Caki2 (cell line): ENCODE results near the gene RPS16. TPM values are rescaled to one million over a fixed set of nuclear protein-coding genes. Genes with fewer than 3 reads are reported as not detected.

Experiments used
- DNase-seq: peaks from one replicate; pipeline ENCODE4 v3.0.0-alpha.2; 2015; ENCODE audit warnings: low read depth
- in situ Hi-C: cut with HindIII; loops from 2 replicates; pipeline ENCODE4 v1.10.0; 2016; ENCODE audit warnings: low sequenced_read_pairs, low pct_unique_long_range_greater_than_20kb, mixed read lengths
- total RNA-seq: library from RNA; depleted of rRNA; stranded (reverse); fragments of >200 nt; shearing (Covaris generic); gene quantifications from 2 replicates; pipeline ENCODE4 v1.2.3, GENCODE V29; 2014; ENCODE audit warnings: low replicate concordance

The RPS16 gene
- total RNA-seq, 1 experiment from 2014 or later: 151 TPM

DNA sequence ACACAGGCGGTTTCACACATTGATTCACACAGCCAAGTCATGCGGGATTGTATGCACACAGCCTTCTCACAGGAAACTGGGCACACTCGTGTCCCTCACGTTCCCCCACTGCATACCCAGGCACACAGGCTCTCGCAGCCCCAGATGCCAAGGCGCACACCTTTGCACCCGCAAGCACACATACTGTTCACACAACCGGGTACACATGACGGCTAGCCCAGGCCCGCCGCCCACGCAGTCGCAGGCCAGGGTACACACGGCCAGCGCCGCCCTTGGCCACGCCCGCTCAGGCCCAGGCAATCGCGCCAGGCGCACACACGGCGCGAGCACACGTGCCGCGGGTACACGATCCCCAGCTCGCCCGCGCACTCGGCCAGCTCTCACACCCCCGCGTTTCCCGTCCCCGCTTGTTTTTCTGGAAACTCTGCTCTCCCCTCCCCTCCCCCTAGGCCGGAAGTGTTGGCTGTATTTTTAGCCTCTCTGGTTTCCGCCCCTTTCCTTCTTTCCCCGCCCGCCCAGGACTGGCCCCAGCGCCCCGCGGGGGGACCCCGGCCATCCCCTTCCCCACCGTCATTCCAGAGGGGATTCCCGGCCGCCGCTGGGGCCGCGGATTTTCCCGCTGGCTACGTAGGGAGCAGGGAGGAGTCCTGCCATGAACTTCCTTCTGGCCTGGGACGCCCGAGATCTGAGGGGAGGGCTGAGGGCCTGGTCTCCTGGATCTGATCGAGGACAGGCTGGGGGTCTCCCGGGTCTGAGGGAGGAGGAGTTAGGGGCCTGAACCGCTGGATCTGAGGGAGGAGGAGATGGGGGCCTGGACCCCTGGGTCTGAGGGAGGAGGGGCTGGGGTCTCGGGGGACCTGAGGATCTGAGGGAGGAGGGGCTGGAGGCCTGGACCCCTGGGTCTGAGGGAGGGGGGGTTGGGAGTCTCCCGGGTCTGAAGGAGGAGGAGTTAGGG is 33.1 kb downstream of the RPS16 start:
- peak; percentile 82 for DNase-seq

DNA sequence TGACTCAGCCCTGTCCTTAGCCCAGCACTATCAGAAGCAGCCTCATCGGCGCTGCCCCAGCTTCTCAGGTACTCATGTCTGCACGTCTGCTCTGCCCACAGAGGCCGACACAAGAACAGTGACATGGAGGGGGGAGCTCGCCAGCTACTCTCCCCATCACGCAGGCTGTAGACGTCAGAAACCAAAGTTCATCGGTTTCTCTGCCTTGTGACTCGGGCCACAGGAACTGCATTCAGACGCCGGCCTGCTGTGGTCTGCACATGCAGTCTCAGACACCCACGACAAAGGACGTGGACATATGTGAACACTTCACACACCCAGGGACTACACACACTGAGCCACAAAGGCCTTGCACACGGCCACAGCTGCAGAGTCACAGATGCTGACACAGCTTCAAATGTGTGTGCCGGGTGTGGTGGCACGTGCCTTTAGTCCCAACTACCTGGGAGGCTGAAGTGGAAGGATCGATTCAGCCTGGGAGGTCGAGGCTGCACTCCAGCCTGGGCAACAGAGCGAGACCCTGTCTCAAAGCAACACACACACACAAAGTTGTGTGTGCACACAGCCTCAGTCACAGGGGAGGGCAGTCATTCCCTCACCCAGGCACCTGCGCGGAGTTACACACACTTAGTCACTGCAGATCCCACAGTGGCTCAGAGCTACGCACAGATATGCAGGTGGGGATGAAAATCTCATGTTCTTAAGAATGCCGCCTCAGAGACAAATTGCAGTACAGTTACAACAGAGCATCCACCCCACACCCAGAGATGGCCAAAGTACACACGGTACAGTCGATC is 34.0 kb downstream of the RPS16 start:
- in situ Hi-C loops: no loop called here
- peak; percentile 82 for DNase-seq

More for the DNA sequence above, 33.1 kb downstream of the RPS16 start:
- in situ Hi-C loops: no loop called here

DNA sequence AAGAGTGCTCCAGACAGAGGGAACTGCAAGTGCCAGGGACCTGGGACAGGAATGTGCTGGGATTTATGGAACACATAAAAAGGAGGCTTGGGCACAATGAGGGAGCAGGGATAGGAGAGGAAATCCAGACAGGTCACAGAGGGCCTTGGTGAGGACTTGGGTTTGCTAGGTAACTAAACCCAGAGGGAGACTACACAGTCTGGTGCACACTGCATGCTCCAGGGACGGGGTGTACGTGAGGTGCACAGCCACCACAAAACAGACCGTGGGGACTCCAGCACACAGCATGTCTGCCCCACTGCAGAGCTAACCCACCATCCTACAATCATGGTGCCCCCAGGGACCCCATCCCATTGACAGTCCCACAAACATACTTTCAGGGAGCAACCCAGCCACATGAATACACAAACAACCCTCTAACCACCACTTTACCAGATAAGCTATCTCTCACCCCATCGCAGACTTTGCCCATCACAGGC is 34.6 kb downstream of the RPS16 start:
- DNase-seq: no peak
- in situ Hi-C loops: no loop called here

DNA sequence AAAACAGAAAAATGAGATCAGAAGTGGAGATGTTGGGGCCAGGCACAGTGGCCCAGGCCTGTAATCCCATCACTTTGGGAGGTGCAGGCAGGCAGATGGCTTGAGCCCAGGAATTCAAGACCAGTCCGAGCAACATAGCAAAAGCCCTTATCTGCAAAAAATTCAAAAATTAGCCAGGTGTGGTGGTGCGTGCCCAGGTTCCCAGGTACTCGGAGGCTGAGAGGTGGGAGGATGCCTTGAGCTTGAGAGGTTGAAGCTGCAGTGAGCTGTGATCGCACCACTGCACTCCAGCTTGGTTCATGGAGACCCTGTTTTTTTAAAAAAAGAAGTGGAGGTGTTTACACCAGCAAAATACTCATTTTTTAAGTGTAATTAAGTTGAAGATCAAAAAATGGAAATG is 35.7 kb downstream of the RPS16 start:
- DNase-seq: no peak
- in situ Hi-C loops: no loop called here

DNA sequence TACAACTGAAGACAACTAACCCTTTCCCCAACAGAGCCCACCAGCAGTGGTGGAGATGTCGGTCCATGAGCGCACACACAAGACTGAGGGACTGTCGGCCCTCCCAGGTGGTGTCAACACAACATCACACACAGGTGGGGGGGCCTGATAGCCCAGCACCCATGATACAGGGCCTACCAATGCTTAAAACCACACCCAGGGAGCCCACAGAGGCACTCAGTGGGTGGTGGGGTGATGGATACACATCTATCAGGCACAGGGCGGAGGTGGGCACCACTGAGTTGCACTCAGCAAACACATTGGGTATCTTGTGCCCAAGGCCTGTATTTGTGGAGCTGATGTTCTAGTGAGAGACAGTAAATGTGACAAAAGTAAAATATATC is 36.1 kb downstream of the RPS16 start:
- DNase-seq: no peak
- in situ Hi-C loops: no loop called here

DNA sequence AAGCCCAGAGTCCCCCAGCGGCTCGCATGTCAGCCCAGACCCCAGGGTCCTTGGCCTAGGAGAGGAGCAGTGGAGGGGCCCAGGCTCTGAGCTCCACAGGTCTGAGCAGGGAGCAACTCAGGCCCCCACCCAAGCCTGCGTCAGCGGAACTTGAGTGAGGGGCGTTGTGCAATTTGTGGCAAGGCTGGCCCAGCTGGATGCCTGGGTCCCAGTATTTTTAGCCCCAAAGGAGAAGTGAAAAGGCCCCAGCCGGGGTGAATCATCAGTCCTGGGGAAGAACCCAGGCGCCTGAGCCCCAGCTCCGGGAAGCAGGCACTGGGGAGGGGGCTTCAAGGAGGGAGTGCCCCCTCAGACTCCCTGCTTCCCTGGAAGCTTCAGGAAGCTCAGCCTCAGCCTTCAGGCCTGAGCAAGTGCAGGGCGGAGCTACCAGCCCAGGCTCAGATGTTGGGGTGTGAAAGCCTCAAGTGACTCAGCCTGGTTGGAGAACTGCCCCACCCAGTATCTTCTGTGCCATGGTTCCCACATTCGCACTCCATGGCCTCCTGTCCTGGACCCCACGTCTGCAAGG is 37.4 kb downstream of the RPS16 start:
- in situ Hi-C loops: no loop called here
- DNase-seq: no peak

DNA sequence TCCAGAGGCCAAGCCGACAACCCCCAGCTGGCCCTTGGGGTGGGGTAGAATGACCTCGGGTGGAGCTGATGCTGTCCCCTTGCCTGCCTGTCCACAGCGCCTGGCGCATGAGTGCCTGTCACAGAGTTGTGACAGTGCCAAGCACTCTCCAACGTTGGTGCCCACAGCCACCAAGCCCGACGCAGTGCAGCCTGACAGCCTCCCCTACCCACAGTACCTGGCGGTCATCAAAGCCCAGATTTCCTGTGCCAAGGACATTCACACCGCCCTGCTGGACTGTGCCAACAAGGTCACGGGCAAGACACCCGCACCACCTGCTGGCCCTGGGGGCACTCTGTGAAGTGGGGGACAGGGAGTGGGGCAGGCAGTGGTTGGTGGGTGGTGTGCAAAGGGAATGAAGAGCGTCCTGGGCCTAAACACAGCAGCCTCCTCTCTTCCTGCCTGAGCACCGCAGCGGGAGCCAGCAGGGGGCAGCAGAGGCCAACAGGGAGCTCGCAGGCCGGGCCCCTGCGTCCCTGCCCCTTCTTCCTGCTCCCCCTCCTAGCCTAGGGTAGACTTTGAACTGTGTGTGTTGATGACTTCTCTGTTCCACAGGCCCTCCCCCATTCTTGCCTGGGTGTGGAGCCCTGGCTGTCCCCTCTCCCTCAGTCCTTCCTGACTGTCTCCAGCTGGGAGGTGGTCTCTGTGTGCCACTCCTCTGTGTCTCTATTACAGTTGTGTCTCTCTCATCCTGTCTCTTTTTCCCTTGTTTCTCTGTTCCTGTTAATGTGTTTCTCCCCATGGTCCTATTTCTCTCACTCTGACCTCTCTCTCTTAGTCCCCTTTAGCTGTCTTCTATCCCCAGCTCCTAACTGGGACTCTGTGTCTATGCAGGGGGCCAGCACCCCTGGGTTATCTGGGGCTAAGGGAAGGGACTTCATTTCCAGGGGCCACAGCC is 38.1 kb downstream of the RPS16 start:
- in situ Hi-C loops: no loop called here
- peak; percentile 86 for DNase-seq

DNA sequence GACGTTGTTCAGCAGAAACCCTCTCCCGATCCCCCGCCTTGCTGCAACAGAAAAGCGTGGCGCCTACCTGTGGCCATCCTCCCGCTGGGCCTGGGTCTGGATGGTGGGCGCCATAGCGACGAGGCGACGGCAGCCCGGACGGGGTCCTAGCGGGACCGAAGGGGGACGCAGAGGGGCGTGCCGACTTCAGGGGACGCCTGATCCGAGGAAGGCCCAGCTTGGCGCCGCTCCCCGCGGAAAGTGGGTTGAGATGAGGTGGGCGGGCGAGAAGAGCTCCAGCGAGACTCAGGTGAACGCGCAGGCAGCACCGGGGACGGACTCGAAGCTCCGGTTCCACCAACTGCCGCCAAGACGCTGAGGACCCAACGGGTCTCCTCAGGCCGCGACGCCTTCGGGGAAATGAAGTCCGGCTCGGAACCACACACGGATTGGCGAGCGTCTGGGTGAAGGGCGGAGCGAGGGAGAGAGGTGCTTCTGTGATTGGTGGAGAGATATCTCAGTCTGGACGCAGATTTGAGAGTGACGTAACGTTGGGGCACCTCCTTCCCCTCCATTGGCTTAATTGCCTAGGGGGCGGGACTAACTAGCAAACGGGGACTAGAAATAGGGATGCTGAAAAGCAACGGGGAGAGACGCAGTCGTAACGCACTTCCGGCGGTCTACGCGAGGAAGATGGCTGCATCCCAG is 44.9 kb downstream of the RPS16 start, which contains the start of the genes MED29 and PAF1:
TSS of gene MED29 (plus strand) at position 628 of the 687 bp plus-strand sequence. CDS start at position 673, 45 bp downstream.
TSS of gene PAF1 (minus strand) at position 356 of the 687 bp plus-strand sequence. CDS start at position 114, 242 bp downstream.
- in situ Hi-C loops: loop anchor here (5.0 kb wide), 1 partner anchor 49 kb away; the partner anchor contains the start of gene SAMD4B
- DNase-seq: peak; percentile 100

DNA sequence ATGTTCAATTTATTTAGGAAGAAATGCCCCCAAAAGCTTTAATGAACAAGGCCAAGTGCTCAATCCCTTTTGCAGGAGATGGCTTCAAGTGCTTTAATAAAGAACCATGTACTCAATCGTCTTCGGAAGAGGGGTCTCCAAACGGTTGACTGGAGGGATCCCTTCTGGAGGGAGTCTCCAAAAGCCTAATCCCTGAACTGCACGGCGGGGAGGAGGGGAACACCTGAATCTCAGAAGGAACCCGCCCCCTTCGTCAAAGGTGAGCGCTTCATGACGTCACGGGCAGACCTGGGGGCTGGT is 45.3 kb downstream of the RPS16 start:
- in situ Hi-C loops: loop anchor here (5.0 kb wide), 1 partner anchor 48 kb away; the partner anchor contains the start of gene SAMD4B
- no peak for DNase-seq

DNA sequence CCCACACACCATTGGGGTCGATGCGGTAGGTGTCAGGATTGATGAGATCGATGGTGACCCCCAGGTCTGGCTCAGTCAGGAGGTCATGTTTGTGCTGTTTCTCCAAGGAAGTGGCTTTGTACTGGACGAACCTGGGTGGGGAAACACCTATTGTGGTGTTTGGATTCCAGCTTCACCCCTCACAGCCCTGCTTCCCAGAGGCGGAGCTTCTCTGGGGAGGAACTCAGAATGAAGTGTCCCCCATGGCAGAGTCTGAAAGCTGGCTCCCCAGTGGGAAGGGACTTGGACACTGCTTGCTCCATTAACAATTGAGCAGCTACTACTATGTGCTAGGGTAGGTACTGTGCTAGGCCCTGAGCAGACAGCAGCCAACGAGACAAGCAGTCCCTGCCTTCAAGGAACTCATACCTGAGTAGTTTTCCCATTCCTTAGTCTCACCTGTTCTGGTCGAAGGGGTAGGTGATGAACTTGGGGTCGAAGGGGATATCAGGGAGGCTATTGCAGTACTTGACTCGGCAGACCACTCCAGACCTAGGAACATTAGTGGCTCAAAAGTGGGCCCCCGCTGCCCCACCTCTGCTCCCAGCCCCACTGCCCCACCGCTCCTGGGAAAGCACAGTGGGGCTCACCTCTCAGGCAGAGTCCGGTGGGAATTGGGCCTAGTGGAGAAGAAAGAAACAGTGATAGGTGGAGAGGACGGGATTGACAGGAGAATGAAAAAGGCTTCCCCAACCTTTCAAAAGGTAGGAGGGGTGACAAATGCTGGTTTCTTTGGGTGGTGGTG is 45.9 kb downstream of the RPS16 start:
- DNase-seq: no peak
- in situ Hi-C loops: loop anchor here (5.0 kb wide), 1 partner anchor 48 kb away; the partner anchor contains the start of gene SAMD4B

DNA sequence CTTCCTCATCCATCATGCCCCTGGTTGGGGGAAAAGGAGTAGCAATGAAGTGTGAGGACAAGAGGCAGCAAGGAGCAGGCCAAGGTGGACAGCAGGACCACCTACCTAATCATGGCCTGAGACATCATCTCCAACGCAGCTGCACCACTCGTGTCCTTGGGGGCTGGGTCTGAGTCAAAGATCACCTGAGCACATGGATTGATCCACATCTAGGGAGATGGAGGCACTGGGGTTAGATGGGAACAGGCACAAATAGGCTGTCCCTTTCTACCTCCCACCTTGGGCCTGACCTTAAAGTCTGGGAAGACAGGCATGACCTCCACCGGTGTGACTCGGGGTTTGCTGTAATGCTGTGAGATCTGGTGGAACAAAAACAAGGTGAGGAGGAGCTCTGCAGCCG is 47.1 kb downstream of the RPS16 start:
- no peak for DNase-seq
- in situ Hi-C loops: no loop called here

DNA sequence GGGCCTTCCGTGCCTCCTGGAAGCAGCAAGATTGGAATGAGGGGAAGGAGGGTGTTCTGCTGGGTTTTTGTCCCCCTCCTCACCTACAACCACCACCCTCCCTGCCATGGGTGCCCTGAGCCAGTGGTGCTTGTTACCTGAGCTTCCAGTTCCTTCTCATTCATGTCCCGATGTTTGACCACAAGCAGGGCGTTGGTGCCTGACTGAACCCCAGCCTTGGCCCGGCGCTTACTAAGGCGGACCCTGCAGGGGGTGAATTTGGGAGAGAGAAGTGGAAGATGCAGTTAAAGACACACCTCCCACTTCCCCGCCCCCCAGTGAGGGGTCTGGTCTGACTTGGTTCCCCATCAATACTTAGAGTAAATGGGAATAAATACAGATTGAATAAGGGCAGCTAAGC is 49.2 kb downstream of the RPS16 start:
- in situ Hi-C loops: no loop called here
- DNase-seq: no peak

DNA sequence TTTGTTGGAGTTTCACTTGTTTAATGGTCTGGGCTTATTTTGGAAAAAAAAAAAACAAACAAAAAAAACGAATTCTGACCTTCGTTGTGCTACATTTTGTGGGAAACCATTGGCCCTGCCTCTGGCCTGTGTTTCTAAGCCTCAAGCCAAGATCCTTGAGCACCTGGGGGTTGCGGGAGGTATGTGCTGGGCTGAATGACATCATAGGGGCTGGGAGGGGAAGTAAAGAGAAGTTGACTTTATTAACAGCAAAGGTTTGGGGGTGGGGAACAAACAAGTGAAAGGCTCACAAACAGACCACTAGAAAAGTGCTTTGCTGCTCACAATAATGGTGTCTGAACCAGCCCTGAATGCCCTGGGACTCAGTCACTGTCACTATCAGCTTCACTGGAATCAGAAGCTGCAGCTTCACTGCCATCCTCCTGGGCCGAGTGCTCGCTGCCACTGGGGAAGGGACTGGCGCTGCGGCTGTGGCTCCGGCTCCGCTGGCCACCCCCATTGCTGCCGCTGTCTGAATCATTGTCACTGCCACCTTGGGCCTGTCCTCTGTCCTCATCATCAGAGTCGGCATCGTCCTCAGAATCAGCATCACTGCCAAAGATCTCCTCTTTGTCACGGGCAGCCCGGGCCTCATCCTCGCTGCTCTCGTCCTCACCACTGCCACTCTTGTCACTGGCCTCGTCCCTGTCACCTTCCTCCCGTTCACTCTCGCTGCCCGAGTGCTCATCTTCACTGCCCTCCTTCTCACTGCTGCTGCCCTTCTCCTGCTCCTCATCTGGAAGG is 49.9 kb downstream of the RPS16 start:
- in situ Hi-C loops: no loop called here
- DNase-seq: no peak

DNA sequence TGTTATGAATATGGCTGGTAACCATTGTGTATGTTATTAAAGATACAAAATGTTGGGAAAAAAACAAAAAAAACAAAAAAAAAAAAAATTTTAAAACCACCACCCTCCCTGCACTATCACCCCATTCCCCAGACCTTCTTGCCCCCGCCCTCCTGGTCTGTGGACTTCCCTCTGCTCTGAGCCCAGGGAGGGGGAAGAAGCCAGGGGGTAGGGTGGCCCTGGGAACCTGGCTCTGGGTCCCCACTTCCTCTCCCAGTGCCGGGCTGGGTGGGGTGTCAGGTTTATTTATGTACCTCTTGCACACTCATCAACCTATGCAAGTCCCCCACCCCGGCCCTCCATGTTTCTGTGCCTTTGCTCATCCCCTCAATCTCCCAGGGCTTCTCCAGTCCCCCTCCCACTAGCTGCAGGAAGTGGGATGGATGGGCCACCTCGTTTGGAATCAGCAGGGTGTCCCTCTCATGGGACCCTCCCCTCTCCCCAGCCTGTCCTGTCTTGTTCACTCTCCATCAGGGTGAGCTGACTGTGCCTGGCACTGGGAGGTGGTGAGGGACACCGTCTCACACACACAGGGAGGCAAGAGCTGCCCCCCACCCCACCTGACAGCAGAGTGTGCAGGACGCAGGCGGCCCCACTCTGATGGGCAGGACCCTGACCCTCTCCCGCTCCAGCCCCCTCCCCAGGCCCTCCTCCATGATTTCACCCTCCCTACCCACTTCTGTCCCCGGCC is 50.7 kb downstream of the RPS16 start:
- in situ Hi-C loops: no loop called here
- DNase-seq: no peak
